ENCODE results near the gene USB1.

DNA sequence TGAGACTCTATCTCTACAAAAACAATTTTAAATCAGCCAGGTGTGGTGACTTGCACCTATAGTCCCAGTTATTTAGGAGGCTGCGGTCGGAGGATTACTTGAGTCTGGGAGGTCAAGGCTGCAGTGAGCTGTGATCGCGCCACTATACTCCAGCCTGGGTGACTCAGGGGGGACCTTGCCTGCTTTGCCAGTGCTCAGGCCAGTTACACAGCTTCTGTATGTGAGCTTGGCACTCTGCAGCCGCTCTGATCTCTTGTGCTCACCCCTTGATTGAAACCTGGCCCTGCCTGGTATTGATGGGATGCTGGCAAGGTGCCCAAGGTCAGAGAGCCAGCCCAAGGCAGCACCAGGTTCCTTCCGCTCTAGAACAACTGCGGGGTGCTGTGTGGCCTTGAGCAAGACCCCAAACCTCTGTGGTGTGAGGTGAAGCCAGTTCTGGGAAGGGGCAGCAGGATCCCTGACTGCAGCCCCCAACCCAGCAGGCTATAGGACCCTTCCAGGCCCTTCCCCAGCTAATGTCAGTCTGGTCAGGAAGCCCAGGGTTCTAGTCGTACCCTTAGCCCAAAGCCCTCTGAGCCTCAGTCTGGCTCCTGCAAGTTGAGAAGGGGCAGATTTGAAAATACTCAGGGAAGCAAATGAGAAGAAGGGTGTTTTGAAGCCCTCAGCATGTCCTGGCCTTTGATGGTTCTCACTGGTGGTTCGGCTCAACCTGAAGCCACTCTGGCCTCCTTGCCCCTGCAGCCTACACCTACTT lies 43.2 kb downstream of the USB1 start:
- TF ChIP-seq, protein P1, sequence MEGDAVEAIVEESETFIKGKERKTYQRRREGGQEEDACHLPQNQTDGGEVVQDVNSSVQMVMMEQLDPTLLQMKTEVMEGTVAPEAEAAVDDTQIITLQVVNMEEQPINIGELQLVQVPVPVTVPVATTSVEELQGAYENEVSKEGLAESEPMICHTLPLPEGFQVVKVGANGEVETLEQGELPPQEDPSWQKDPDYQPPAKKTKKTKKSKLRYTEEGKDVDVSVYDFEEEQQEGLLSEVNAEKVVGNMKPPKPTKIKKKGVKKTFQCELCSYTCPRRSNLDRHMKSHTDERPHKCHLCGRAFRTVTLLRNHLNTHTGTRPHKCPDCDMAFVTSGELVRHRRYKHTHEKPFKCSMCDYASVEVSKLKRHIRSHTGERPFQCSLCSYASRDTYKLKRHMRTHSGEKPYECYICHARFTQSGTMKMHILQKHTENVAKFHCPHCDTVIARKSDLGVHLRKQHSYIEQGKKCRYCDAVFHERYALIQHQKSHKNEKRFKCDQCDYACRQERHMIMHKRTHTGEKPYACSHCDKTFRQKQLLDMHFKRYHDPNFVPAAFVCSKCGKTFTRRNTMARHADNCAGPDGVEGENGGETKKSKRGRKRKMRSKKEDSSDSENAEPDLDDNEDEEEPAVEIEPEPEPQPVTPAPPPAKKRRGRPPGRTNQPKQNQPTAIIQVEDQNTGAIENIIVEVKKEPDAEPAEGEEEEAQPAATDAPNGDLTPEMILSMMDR (IDR thresholded peaks at IDR 0.05): no peak
- TF ChIP-seq EP300 (IDR thresholded peaks at IDR 0.05): no peak
